DND-41 (cell line): Measurements from ENCODE around the gene RASL10B.

Experiments
- ATAC-seq: fragments of 200-7000 bp; cut with Tn5 transposase; 3 replicates; pipeline ENCODE4 v1.9.1; 2021; ENCODE audit warnings: low read depth; ENCODE audit not compliant: insufficient read depth
- DNase-seq: peaks from one replicate; pipeline ENCODE4 v3.0.0-alpha.2; 2020
- H2AFZ ChIP-seq: 2 replicates; pipeline ENCODE4 v1.6.0; 2012; ENCODE audit warnings: low read depth, low read length
- H3K27ac ChIP-seq: 2 replicates; pipeline ENCODE4 v1.5.1; 2012; ENCODE audit warnings: low read length, inconsistent platforms
- H3K27me3 ChIP-seq: fragments of 200-600 bp; sonication (generic); 2 replicates; pipeline ENCODE4 v1.6.0; 2012; ENCODE audit warnings: low read length, mild to moderate bottlenecking, inconsistent platforms; ENCODE audit not compliant: insufficient read depth, poor library complexity
- H3K36me3 ChIP-seq: 2 replicates; pipeline ENCODE4 v1.5.1; 2012; ENCODE audit warnings: low read length, inconsistent platforms; ENCODE audit not compliant: insufficient read depth
- H3K4me1 ChIP-seq: 2 replicates; pipeline ENCODE4 v1.5.1; 2012; ENCODE audit warnings: mild to moderate bottlenecking, low read length; ENCODE audit not compliant: insufficient read depth
- H3K4me2 ChIP-seq: 2 replicates; pipeline ENCODE4 v1.6.0; 2012; ENCODE audit warnings: mild to moderate bottlenecking, moderate library complexity, low read length, inconsistent platforms; ENCODE audit not compliant: insufficient read depth
- H3K4me3 ChIP-seq, 2 experiments: fragments of 200-600 bp in 1 of 2; shearing (Covaris generic) in 1 of 2; 2 replicates each; pipeline ENCODE4 v1.5.1; 2012 to 2016; ENCODE audit warnings: inconsistent platforms in 2 of 2, low read length in 2 of 2, mild to moderate bottlenecking in 2 of 2, low read depth in 1 of 2, moderate library complexity in 1 of 2
- H3K79me2 ChIP-seq: 2 replicates; pipeline ENCODE4 v1.6.0; 2012; ENCODE audit warnings: low read length, inconsistent platforms; ENCODE audit not compliant: insufficient read depth
- H3K9ac ChIP-seq: 2 replicates; pipeline ENCODE4 v1.6.0; 2012; ENCODE audit warnings: low read depth, mild to moderate bottlenecking, inconsistent platforms, low read length, moderate library complexity
- H3K9me3 ChIP-seq: 2 replicates; pipeline ENCODE4 v1.5.1; 2012; ENCODE audit warnings: low read length, moderate library complexity, mild to moderate bottlenecking, inconsistent platforms; ENCODE audit not compliant: insufficient read depth, severe bottlenecking
- H4K20me1 ChIP-seq: 2 replicates; pipeline ENCODE4 v1.6.0; 2012; ENCODE audit warnings: low read length; ENCODE audit not compliant: insufficient read depth
- EZH2 ChIP-seq: IDR thresholded peaks from 3 replicates; pipeline ENCODE4 v1.6.1; 2012; ENCODE audit warnings: borderline replicate concordance, low read depth, mild to moderate bottlenecking, moderate library complexity, low read length, inconsistent platforms; ENCODE audit not compliant: severe bottlenecking
- TF ChIP-seq, protein P1 (sequence below): IDR thresholded peaks from 2 replicates; pipeline ENCODE4 v1.5.1; 2012; ENCODE audit warnings: borderline replicate concordance, low read length, moderate library complexity, mild to moderate bottlenecking; ENCODE audit not compliant: poor library complexity, severe bottlenecking; ENCODE audit errors: extremely low read depth

Gene RASL10B

GRCh38 chr17:35742496-35742895, 11.1 kb downstream of the RASL10B start:
- H3K79me2 ChIP-seq: no peaks in the 10 kb centered on the region
- no peak overlapping the region for H3K9ac ChIP-seq
- H4K20me1 ChIP-seq: peaks cover 9% of the 10 kb centered on the region; the same call in 1 of the 2 replicates
- H3K4me3 ChIP-seq: no peak overlapping the region
- no peak overlapping the region for H3K27ac ChIP-seq
- ATAC-seq (no peak), DNase-seq (no peak)
- TF ChIP-seq, protein P1, sequence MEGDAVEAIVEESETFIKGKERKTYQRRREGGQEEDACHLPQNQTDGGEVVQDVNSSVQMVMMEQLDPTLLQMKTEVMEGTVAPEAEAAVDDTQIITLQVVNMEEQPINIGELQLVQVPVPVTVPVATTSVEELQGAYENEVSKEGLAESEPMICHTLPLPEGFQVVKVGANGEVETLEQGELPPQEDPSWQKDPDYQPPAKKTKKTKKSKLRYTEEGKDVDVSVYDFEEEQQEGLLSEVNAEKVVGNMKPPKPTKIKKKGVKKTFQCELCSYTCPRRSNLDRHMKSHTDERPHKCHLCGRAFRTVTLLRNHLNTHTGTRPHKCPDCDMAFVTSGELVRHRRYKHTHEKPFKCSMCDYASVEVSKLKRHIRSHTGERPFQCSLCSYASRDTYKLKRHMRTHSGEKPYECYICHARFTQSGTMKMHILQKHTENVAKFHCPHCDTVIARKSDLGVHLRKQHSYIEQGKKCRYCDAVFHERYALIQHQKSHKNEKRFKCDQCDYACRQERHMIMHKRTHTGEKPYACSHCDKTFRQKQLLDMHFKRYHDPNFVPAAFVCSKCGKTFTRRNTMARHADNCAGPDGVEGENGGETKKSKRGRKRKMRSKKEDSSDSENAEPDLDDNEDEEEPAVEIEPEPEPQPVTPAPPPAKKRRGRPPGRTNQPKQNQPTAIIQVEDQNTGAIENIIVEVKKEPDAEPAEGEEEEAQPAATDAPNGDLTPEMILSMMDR: no peak
- no peak for TF ChIP-seq EZH2
- H3K4me2 ChIP-seq: no peak overlapping the region
- no peak overlapping the region for H2AFZ ChIP-seq
- no peaks in the 10 kb centered on the region for H3K9me3 ChIP-seq
- H3K27me3 ChIP-seq: no peaks in the 10 kb centered on the region
- no peaks in the 10 kb centered on the region for H3K36me3 ChIP-seq
- H3K4me1 ChIP-seq: no peaks in the 10 kb centered on the region

GRCh38 chr17:35742896-35743477, 11.5 kb downstream of the RASL10B start:
- no peak overlapping the region for H3K9ac ChIP-seq
- H3K4me3 ChIP-seq: no peak overlapping the region
- no peaks in the 10 kb centered on the region for H3K79me2 ChIP-seq
- no peak overlapping the region for H2AFZ ChIP-seq
- no peaks in the 10 kb centered on the region for H3K27me3 ChIP-seq
- no peak overlapping the region for H3K27ac ChIP-seq
- DNase-seq: no peak
- H3K4me1 ChIP-seq: no peaks in the 10 kb centered on the region
- no peaks in the 10 kb centered on the region for H3K9me3 ChIP-seq
- no peaks in the 10 kb centered on the region for H3K36me3 ChIP-seq
- H4K20me1 ChIP-seq: peaks cover 9% of the 10 kb centered on the region; the same call in 1 of the 2 replicates
- TF ChIP-seq, protein P1: no peak
- no peak for TF ChIP-seq EZH2
- H3K4me2 ChIP-seq: no peak overlapping the region
- no peak for ATAC-seq

DNA sequence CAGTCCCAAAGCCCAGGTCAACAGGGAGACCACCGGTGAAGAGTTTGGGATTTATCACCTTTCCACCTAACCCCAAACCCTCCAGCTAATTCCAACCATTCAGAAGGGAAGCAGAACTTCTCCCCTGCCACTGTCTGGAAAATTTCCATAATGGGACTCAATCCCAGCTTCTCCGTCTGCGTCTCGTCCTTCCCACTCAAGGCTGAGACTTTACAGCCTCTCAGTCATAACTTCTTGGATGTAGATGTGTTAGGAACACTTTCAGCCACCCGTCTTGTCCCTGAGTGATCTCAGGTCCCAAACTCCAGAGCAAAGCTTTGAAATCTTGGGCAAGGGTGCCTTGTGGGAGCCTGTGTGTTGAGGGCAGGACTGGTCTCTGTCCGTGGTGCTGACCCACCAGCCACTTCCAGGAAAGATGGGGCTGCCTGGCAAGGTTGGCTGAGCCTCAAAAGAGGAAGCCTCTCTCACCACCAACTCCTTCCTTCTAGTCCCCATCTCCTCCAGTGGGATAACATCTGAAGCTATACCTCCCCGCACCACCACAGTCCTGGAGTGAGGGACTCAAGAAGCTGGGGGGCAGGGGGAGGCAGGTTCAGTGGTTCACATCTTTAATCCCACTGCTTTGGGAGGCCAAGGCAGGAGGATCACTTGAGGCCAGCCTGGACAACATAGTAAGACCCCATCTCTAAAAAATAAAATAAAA, 12.3 kb downstream of the RASL10B start:
- H3K36me3 ChIP-seq: no peaks in the 10 kb centered on the region
- peaks cover 9% of the 10 kb centered on the region for H4K20me1 ChIP-seq
- H3K9me3 ChIP-seq: no peaks in the 10 kb centered on the region
- no peak for TF ChIP-seq EZH2
- TF ChIP-seq, protein P1: no peak
- H3K4me2 ChIP-seq: no peak overlapping the region
- H3K27me3 ChIP-seq: peaks cover 3% of the 10 kb centered on the region
- no peaks in the 10 kb centered on the region for H3K4me1 ChIP-seq
- H3K79me2 ChIP-seq: no peaks in the 10 kb centered on the region
- H3K4me3 ChIP-seq: no peak overlapping the region
- peak; percentile 68 for DNase-seq
- no peak overlapping the region for H3K27ac ChIP-seq
- H2AFZ ChIP-seq: no peak overlapping the region
- H3K9ac ChIP-seq: no peak overlapping the region
- ATAC-seq: peak; percentile 60
